Measurements from ENCODE around the gene ENOSF1. TPM values are rescaled to one million over a fixed set of nuclear protein-coding genes. Genes with fewer than 3 reads are reported as not detected.

ENOSF1 gene
- total and polyA plus RNA-seq, 2 of the 4 experiments (the other 2 are of a cell fraction) = 12.2 to 12.6 TPM

DNA sequence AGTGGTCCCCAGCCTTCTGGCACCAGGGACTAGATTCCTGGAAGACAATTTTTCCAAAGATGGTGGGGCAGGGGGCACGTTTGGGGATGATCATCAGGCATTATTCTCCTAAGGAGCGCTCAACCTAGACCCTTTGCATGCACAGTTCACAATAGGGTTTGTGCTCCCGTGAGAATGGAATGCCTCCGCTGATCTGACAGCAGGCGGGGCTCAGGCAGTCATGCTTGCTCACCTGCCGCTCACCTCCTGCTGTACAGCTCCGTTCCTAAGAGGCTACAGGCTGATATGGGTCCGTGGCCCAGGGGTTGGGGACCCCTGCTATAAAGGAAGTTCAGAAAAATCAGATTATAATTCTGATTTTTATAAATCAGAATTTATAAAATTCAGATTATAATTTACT, 77.3 kb downstream of the ENOSF1 start:
- no peak overlapping the region for H3K56ac ChIP-seq (ENCODE audit: extremely low read depth, insufficient read depth, low read length)
- in situ Hi-C loops (cut with MboI; ENCODE audit: low sequenced_read_pairs) (no loop called here), intact Hi-C loops (cut with micrococcal nuclease) (no loop called here), dilution Hi-C loops (cut with HindIII; ENCODE audit: low sequenced_read_pairs, unreplicated experiment) (no loop called here)
- H2AFZ ChIP-seq (replicated peaks; ENCODE audit: low read length, poor library complexity) = no peak overlapping the region
- H3K18ac ChIP-seq (ENCODE audit: low read depth, low read length) = no peak overlapping the region
- H3K4ac ChIP-seq (ENCODE audit: low read depth, low read length) = no peak overlapping the region
- no peaks in the 10 kb centered on the region for H3K9me1 ChIP-seq (ENCODE audit: insufficient read depth, low read length)
- no peak overlapping the region for H2BK5ac ChIP-seq (ENCODE audit: low read depth, low read length, poor library complexity, severe bottlenecking)
- POLR2A ChIA-PET (ENCODE audit: unreplicated experiment) = no interaction called here
- peak overlapping the region; percentile 3 for H2AK9ac ChIP-seq (replicated peaks; ENCODE audit: low read depth, low read length, poor library complexity)
- H3K27ac ChIP-seq (ENCODE audit: insufficient read depth, low read length) = no peak overlapping the region
- no peak overlapping the region for H2BK20ac ChIP-seq (ENCODE audit: low read depth, low read length)
- DNase-seq (no peak), ATAC-seq (ENCODE audit: low read depth) (no peak)
- no peaks in the 10 kb centered on the region for H4K20me1 ChIP-seq (ENCODE audit: insufficient read depth, low read length)
- no peak overlapping the region for H3K14ac ChIP-seq (replicated peaks; ENCODE audit: low read depth, low read length)
- H3K4me1 ChIP-seq (ENCODE audit: control insufficient read depth, insufficient read depth, low read length) = no peaks in the 10 kb centered on the region
- H3K4me2 ChIP-seq (ENCODE audit: low read depth, low read length) = no peak overlapping the region
- H2BK15ac ChIP-seq (ENCODE audit: low read depth, low read length) = no peak overlapping the region
- H3K9ac ChIP-seq (ENCODE audit: low read depth, low read length) = no peak overlapping the region
- no peak overlapping the region for H4K5ac ChIP-seq (ENCODE audit: low read depth, low read length)
- CTCF ChIA-PET = no interaction called here
- H4K91ac ChIP-seq (ENCODE audit: insufficient read depth, low read depth, low read length) = no peak overlapping the region
- H4K8ac ChIP-seq (ENCODE audit: low read depth in 2 of 2, low read length in 2 of 2) = no peak overlapping the region
- H3K4me3 ChIP-seq (ENCODE audit: insufficient read depth, low read depth, low read length) = no peak overlapping the region
- no peak overlapping the region for H2AK5ac ChIP-seq (ENCODE audit: low read depth, low read length)
- no peaks in the 10 kb centered on the region for H3K36me3 ChIP-seq (ENCODE audit: control insufficient read depth, insufficient read depth, low read length)
- H3K27me3 ChIP-seq (ENCODE audit: control insufficient read depth, insufficient read depth, low read length) = peaks cover 3% of the 10 kb centered on the region; the same call in 1 of the 2 replicates
- no peak overlapping the region for H3K23ac ChIP-seq (ENCODE audit: low read depth, low read length)
- H3K9me3 ChIP-seq (ENCODE audit: control insufficient read depth, insufficient read depth, low read length) = no peaks in the 10 kb centered on the region
- no peak overlapping the region for H2BK120ac ChIP-seq (ENCODE audit: low read depth, low read length)
- no TSS peak for BruUV-seq (replicated peaks)
- WGBS, 2 experiments (ENCODE audit: extremely low coverage in 2 of 2, insufficient read length in 1 of 2) = no CpG with 5 or more reads among the region's 8 CpGs
- TF ChIP-seq, protein P1, sequence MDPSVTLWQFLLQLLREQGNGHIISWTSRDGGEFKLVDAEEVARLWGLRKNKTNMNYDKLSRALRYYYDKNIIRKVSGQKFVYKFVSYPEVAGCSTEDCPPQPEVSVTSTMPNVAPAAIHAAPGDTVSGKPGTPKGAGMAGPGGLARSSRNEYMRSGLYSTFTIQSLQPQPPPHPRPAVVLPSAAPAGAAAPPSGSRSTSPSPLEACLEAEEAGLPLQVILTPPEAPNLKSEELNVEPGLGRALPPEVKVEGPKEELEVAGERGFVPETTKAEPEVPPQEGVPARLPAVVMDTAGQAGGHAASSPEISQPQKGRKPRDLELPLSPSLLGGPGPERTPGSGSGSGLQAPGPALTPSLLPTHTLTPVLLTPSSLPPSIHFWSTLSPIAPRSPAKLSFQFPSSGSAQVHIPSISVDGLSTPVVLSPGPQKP (IDR thresholded peaks at IDR 0.05; ENCODE audit: borderline replicate concordance, low read depth, low read length) = no peak
- no peak for TF ChIP-seq MAZ (IDR thresholded peaks at IDR 0.05; ENCODE audit: borderline replicate concordance, low read depth, low read length)
- no peak for TF ChIP-seq POLR2A (IDR thresholded peaks at IDR 0.05; ENCODE audit: low read depth, low read length)
- TF ChIP-seq, protein P2, sequence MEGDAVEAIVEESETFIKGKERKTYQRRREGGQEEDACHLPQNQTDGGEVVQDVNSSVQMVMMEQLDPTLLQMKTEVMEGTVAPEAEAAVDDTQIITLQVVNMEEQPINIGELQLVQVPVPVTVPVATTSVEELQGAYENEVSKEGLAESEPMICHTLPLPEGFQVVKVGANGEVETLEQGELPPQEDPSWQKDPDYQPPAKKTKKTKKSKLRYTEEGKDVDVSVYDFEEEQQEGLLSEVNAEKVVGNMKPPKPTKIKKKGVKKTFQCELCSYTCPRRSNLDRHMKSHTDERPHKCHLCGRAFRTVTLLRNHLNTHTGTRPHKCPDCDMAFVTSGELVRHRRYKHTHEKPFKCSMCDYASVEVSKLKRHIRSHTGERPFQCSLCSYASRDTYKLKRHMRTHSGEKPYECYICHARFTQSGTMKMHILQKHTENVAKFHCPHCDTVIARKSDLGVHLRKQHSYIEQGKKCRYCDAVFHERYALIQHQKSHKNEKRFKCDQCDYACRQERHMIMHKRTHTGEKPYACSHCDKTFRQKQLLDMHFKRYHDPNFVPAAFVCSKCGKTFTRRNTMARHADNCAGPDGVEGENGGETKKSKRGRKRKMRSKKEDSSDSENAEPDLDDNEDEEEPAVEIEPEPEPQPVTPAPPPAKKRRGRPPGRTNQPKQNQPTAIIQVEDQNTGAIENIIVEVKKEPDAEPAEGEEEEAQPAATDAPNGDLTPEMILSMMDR (conservative IDR thresholded peaks at IDR 0.05; ENCODE audit: low read depth, low read length) = no peak
- TF ChIP-seq MXI1 (IDR thresholded peaks at IDR 0.05; ENCODE audit: borderline replicate concordance, low read depth, low read length) = no peak
- H3K79me1 ChIP-seq (ENCODE audit: low read depth in 1 of 2, low read length in 2 of 2) = no peaks in the 10 kb centered on the region
